GM11168 (cell line): ENCODE measurements around the gene FAM118A.
"Not testable (repeated sequence)": the region's sequence is repeated elsewhere in the genome, so short reads cannot be mapped to it uniquely, and the experiment has no call there.

Experiments used
- in situ Hi-C: fragments of 300-500 bp; cut with MboI; formaldehyde crosslinking; loops from one replicate; pipeline ENCODE4 v1.12.0; 2022; ENCODE audit warnings: low sequenced_read_pairs; ENCODE audit not compliant: unreplicated experiment

FAM118A gene

GRCh38 chr22:45280587-45280980 is 29.1 kb upstream of the FAM118A start:
- in situ Hi-C loops = no loop called here

GRCh38 chr22:45281010-45281409 is 28.7 kb upstream of the FAM118A start:
- in situ Hi-C loops = no loop called here

GRCh38 chr22:45284705-45285262 is 24.9 kb upstream of the FAM118A start, which contains the start of gene UPK3A:
Gene UPK3A (plus strand): TSS chr22:45284949. CDS start chr22:45285014, 65 bp downstream.
- in situ Hi-C loops = no loop called here

- in situ Hi-C loops = no loop called here
These were observed 24.3 kb upstream of the FAM118A start for GRCh38 chr22:45285263-45286058.

- in situ Hi-C loops = no loop called here
These were observed 22.7 kb upstream of the FAM118A start for GRCh38 chr22:45286854-45287551.

- in situ Hi-C loops = no loop called here
These were observed 19.3 kb upstream of the FAM118A start for GRCh38 chr22:45290410-45290936.

GRCh38 chr22:45291061-45291930 is 18.4 kb upstream of the FAM118A start:
- in situ Hi-C loops = no loop called here

GRCh38 chr22:45291931-45292290 is 17.8 kb upstream of the FAM118A start:
- in situ Hi-C loops = no loop called here

- in situ Hi-C loops = no loop called here
These were observed 16.8 kb upstream of the FAM118A start for GRCh38 chr22:45292731-45293442.

GRCh38 chr22:45294030-45294429 is 15.7 kb upstream of the FAM118A start:
- in situ Hi-C loops = no loop called here

GRCh38 chr22:45295004-45295403 is 14.7 kb upstream of the FAM118A start:
- in situ Hi-C loops = not testable (repeated sequence)

- in situ Hi-C loops = no loop called here
These were observed 14.2 kb upstream of the FAM118A start for GRCh38 chr22:45295492-45295891.

GRCh38 chr22:45296628-45297297 is 13.0 kb upstream of the FAM118A start:
- in situ Hi-C loops = no loop called here

GRCh38 chr22:45298934-45299505 is 10.7 kb upstream of the FAM118A start:
- in situ Hi-C loops = no loop called here

- in situ Hi-C loops = no loop called here
These were observed 7.0 kb upstream of the FAM118A start for GRCh38 chr22:45302751-45303150.

GRCh38 chr22:45303181-45303580 is 6.6 kb upstream of the FAM118A start:
- in situ Hi-C loops = no loop called here

GRCh38 chr22:45304971-45305370 is 4.8 kb upstream of the FAM118A start:
- in situ Hi-C loops = no loop called here

GRCh38 chr22:45305456-45306075 is 4.2 kb upstream of the FAM118A start:
- in situ Hi-C loops = no loop called here
